Mammary epithelial cell (primary cell): ENCODE results near the gene RNF8.

ENCODE experiments used
- CTCF ChIP-seq, 2 donors: IDR thresholded peaks in 1 of 2; conservative IDR thresholded peaks in 1 of 2; 2 replicates each; pipeline ENCODE4 v1.5.1; 2011 to 2012; ENCODE audit warnings: inconsistent platforms in 2 of 2, low read length in 2 of 2, mild to moderate bottlenecking in 2 of 2, control low read depth in 1 of 2, low read depth in 1 of 2; ENCODE audit not compliant: insufficient read depth in 1 of 2; ENCODE audit errors: extremely low read depth in 1 of 2
- EZH2 ChIP-seq: IDR thresholded peaks from 2 replicates; pipeline ENCODE4 v1.6.1; 2012; ENCODE audit warnings: low read length, inconsistent platforms, borderline replicate concordance

- TF ChIP-seq CTCF (conservative IDR thresholded peaks at IDR 0.05 in 1 of 2, IDR thresholded peaks at IDR 0.05 in 1 of 2; ENCODE audit: extremely low read depth in 1 of 2, insufficient read depth in 1 of 2, low read depth in 1 of 2, low read length in 2 of 2), result no peak
- no peak for TF ChIP-seq EZH2
Observed at GRCh38 chr6:37321516-37322415, 32.0 kb upstream of the RNF8 start.
